ENCODE measurements around the gene DRC1. TPM values are rescaled to one million over a fixed set of nuclear protein-coding genes. Genes with fewer than 3 reads are reported as not detected.

The DRC1 gene
- polyA plus RNA-seq, 2 of the 4 experiments (the other 2 are of a cell fraction), result 0.21 to 0.39 TPM

- Histone ChIP-seq H3K27ac (no peak overlapping the region), H3K4me1 (no peaks in the 10 kb centered on the region), H3K9me3 (no peaks in the 10 kb centered on the region), H3K4me3 (no peak overlapping the region), H3K4me2 (no peak overlapping the region)
- ATAC-seq (no peak), FAIRE-seq (no peak), DNase-seq (ENCODE audit: low read depth in 1 of 2, low spot score in 1 of 2) (no peak)
- TF ChIP-seq HDAC2 (IDR thresholded peaks at IDR 0.05) (no peak), RFX5 (IDR thresholded peaks at IDR 0.05) (no peak)
- WGBS (ENCODE audit: missing lambda C conversion rate), result 77% methylated on average over 9 of the region's 9 CpGs
- CTCF ChIA-PET, result interaction anchor here (0.8 to 4.3 kb wide), 3 partner anchors 8 to 155 kb away, joined by 3 to 17 read pairs (median 4); no protein-coding TSS in a partner anchor
- POLR2A ChIA-PET, result no interaction called here
Observed at GRCh38 chr2:26423750-26424149, 22.0 kb downstream of the DRC1 start.

GRCh38 chr2:26424221-26424620 lies 22.5 kb downstream of the DRC1 start:
- ATAC-seq, result no peak
- POLR2A ChIA-PET, result no interaction called here
- 36% methylated on average over 3 of the region's 3 CpGs for WGBS (ENCODE audit: missing lambda C conversion rate)
- TF ChIP-seq MAFK (IDR thresholded peaks at IDR 0.05; ENCODE audit: partially characterized antibody) (no peak), PBX3 (IDR thresholded peaks at IDR 0.05) (no peak), RCOR1 (IDR thresholded peaks at IDR 0.05; ENCODE audit: low read depth, low read length) (no peak), RNF2 (IDR thresholded peaks at IDR 0.05; ENCODE audit: borderline replicate concordance, low read depth) (no peak), EHMT2 (IDR thresholded peaks at IDR 0.05; ENCODE audit: low read depth) (no peak), CBX2 (IDR thresholded peaks at IDR 0.05; ENCODE audit: borderline replicate concordance, low read depth) (no peak), ZC3H11A (IDR thresholded peaks at IDR 0.05) (no peak), MAX (IDR thresholded peaks at IDR 0.05) (no peak), RFX5 (IDR thresholded peaks at IDR 0.05) (no peak), CBX8 (IDR thresholded peaks at IDR 0.05) (no peak), E2F6 (IDR thresholded peaks at IDR 0.05; ENCODE audit: borderline replicate concordance, low read depth) (no peak), CEBPB (IDR thresholded peaks at IDR 0.05) (no peak)
- Histone ChIP-seq H3K27ac (no peak overlapping the region), H3K4me2 (no peak overlapping the region), H3K4me1 (no peaks in the 10 kb centered on the region), H3K4me3 (no peak overlapping the region), H3K9me3 (no peaks in the 10 kb centered on the region)
- FAIRE-seq, result no peak
- CTCF ChIA-PET, result interaction anchor here (0.8 to 4.3 kb wide), 2 partner anchors 8 to 154 kb away, joined by 4 to 17 read pairs; no protein-coding TSS in a partner anchor
- DNase-seq (ENCODE audit: low read depth in 1 of 2, low spot score in 1 of 2), result no peak

- H3K9me3 ChIP-seq, result no peaks in the 10 kb centered on the region
- H3K27ac ChIP-seq, result no peak overlapping the region
- H3K4me2 ChIP-seq, result no peak overlapping the region
- ChIA-PET POLR2A (no interaction called here), CTCF (interaction anchor here (2.1 kb wide), 1 partner anchor 99 kb away, joined by 5 read pairs; no protein-coding TSS in a partner anchor)
- 81% methylated on average over 2 of the region's 2 CpGs for WGBS (ENCODE audit: missing lambda C conversion rate)
- no peak for ATAC-seq
- FAIRE-seq, result no peak
- H3K4me1 ChIP-seq, result no peaks in the 10 kb centered on the region
- DNase-seq (ENCODE audit: low read depth in 1 of 2, low spot score in 1 of 2), result no peak
- H3K4me3 ChIP-seq, result no peak overlapping the region
- TF ChIP-seq RFX5 (IDR thresholded peaks at IDR 0.05) (no peak), PHF8 (IDR thresholded peaks at IDR 0.05; ENCODE audit: borderline replicate concordance, low read depth) (no peak), CBX2 (IDR thresholded peaks at IDR 0.05; ENCODE audit: borderline replicate concordance, low read depth) (no peak), ZC3H11A (IDR thresholded peaks at IDR 0.05) (no peak)
Observed at GRCh38 chr2:26428846-26429245, 27.1 kb downstream of the DRC1 start.

GRCh38 chr2:26429779-26430578 lies 28.3 kb downstream of the DRC1 start:
- 62% methylated on average over 8 of the region's 8 CpGs for WGBS (ENCODE audit: missing lambda C conversion rate)

More at GRCh38 chr2:26429779-26430578, 28.3 kb downstream of the DRC1 start:
- CTCF ChIA-PET, result interaction anchor here (0.7 to 3.6 kb wide), 3 partner anchors 7 to 14 kb away, joined by 3 to 17 read pairs (median 5); no protein-coding TSS in a partner anchor
- no peak for FAIRE-seq
- Histone ChIP-seq H3K4me2 (no peak overlapping the region), H3K27ac (no peak overlapping the region), H3K9me3 (no peaks in the 10 kb centered on the region), H3K4me1 (no peaks in the 10 kb centered on the region), H3K4me3 (no peak overlapping the region)
- POLR2A ChIA-PET, result no interaction called here
- TF ChIP-seq ZSCAN20 (CRISPR knock-in tag; IDR thresholded peaks at IDR 0.05) (no peak), JUN (IDR thresholded peaks at IDR 0.05) (no peak), FOSB (CRISPR knock-in tag; IDR thresholded peaks at IDR 0.05) (no peak), RARB (CRISPR knock-in tag; IDR thresholded peaks at IDR 0.05) (no peak), ZC3H11A (IDR thresholded peaks at IDR 0.05) (no peak), PBX3 (IDR thresholded peaks at IDR 0.05) (no peak), ESRRA (IDR thresholded peaks at IDR 0.05; ENCODE audit: borderline replicate concordance, low read length) (no peak), EHF (CRISPR knock-in tag; IDR thresholded peaks at IDR 0.05) (no peak), E2F6 (IDR thresholded peaks at IDR 0.05; ENCODE audit: borderline replicate concordance, low read depth) (no peak), NR3C1 (IDR thresholded peaks at IDR 0.05) (no peak), CHD2 (IDR thresholded peaks at IDR 0.05; ENCODE audit: low read length, partially characterized antibody) (no peak), MAX (IDR thresholded peaks at IDR 0.05) (no peak)
- ATAC-seq, result no peak
- DNase-seq (ENCODE audit: low read depth in 1 of 2, low spot score in 1 of 2), result no peak
